Measurements from ENCODE around the gene DDX1. TPM values are rescaled to one million over a fixed set of nuclear protein-coding genes. Genes with fewer than 3 reads are reported as not detected.

DDX1 gene
- total RNA-seq, 1 donor from 2014 or later = 103 TPM

- Mint-ChIP-seq H3K9me3 (no peaks in the 10 kb centered on the region), H3K36me3 (no peaks in the 10 kb centered on the region), H3K4me1 (peaks cover 32% of the 10 kb centered on the region), H3K27ac (peak overlapping the region; percentile 47), H3K4me3 (no peak overlapping the region), H3K27me3 (ENCODE audit: insufficient read depth, low read depth) (peaks cover 9% of the 10 kb centered on the region)
- no peak overlapping the region for H2AFZ ChIP-seq (replicated peaks)
- peaks cover 19% of the 10 kb centered on the region for H3K4me1 ChIP-seq
- H4K20me1 ChIP-seq (ENCODE audit: low read depth) = peaks cover 7% of the 10 kb centered on the region
- TF ChIP-seq EZH2 (IDR thresholded peaks at IDR 0.05) (no peak), EZH2phosphoT487 (IDR thresholded peaks at IDR 0.05) (no peak), CTCF (IDR thresholded peaks at IDR 0.05) (no peak)
- no peaks in the 10 kb centered on the region for H3K27me3 ChIP-seq
- no peak overlapping the region for H3K4me2 ChIP-seq
- peaks cover 23% of the 10 kb centered on the region for H3K79me2 ChIP-seq (ENCODE audit: low read depth)
- H3F3A ChIP-seq (ENCODE audit: low read depth) = peaks cover 8% of the 10 kb centered on the region
- no peak overlapping the region for H3K4me3 ChIP-seq
- no peaks in the 10 kb centered on the region for H3K9me3 ChIP-seq (ENCODE audit: low read depth)
- H3K27ac ChIP-seq = no peak overlapping the region
- H3K36me3 ChIP-seq = no peaks in the 10 kb centered on the region
- no peak overlapping the region for H3K9ac ChIP-seq
- DNase-seq (ENCODE audit: low spot score) = no peak
Observed at GRCh38 chr2:15563227-15564100, 28.2 kb upstream of the DDX1 start.

GRCh38 chr2:15565392-15565791 lies 26.3 kb upstream of the DDX1 start:
- Histone ChIP-seq H3K27me3 (no peaks in the 10 kb centered on the region), H3K9ac (no peak overlapping the region), H3K4me2 (no peak overlapping the region), H2AFZ (replicated peaks) (no peak overlapping the region), H3K27ac (no peak overlapping the region), H3K4me1 (peaks cover 20% of the 10 kb centered on the region), H3K36me3 (no peaks in the 10 kb centered on the region), H4K20me1 (ENCODE audit: low read depth) (no peaks in the 10 kb centered on the region), H3K79me2 (ENCODE audit: low read depth) (peaks cover 4% of the 10 kb centered on the region), H3F3A (ENCODE audit: low read depth) (peaks cover 8% of the 10 kb centered on the region), H3K9me3 (ENCODE audit: low read depth) (no peaks in the 10 kb centered on the region), H3K4me3 (no peak overlapping the region)
- peaks cover 31% of the 10 kb centered on the region for H3K4me1 Mint-ChIP-seq
- no peak for TF ChIP-seq EZH2phosphoT487 (IDR thresholded peaks at IDR 0.05)
- TF ChIP-seq EZH2 (IDR thresholded peaks at IDR 0.05) = no peak
- no peak for TF ChIP-seq CTCF (IDR thresholded peaks at IDR 0.05)
- no peak overlapping the region for H3K4me3 Mint-ChIP-seq
- DNase-seq (ENCODE audit: low spot score) = no peak
- no peaks in the 10 kb centered on the region for H3K9me3 Mint-ChIP-seq
- H3K27me3 Mint-ChIP-seq (ENCODE audit: insufficient read depth, low read depth) = peaks cover 6% of the 10 kb centered on the region
- no peaks in the 10 kb centered on the region for H3K36me3 Mint-ChIP-seq
- H3K27ac Mint-ChIP-seq = no peak overlapping the region

- peaks cover 26% of the 10 kb centered on the region for H3K4me1 ChIP-seq
- H3K79me2 ChIP-seq (ENCODE audit: low read depth) = no peaks in the 10 kb centered on the region
- H3K4me2 ChIP-seq = no peak overlapping the region
- no peak overlapping the region for H3K4me3 Mint-ChIP-seq
- no peak overlapping the region for H3K4me3 ChIP-seq
- no peak overlapping the region for H3K27ac ChIP-seq
- no peak for TF ChIP-seq EZH2 (IDR thresholded peaks at IDR 0.05)
- no peak for TF ChIP-seq EZH2phosphoT487 (IDR thresholded peaks at IDR 0.05)
- no peak for TF ChIP-seq CTCF (IDR thresholded peaks at IDR 0.05)
- no peak overlapping the region for H3K9ac ChIP-seq
- H3K9me3 ChIP-seq (ENCODE audit: low read depth) = no peaks in the 10 kb centered on the region
- H3K9me3 Mint-ChIP-seq = no peaks in the 10 kb centered on the region
- H3K27ac Mint-ChIP-seq = no peak overlapping the region
- no peaks in the 10 kb centered on the region for H3K36me3 ChIP-seq
- peaks cover 6% of the 10 kb centered on the region for H3K27me3 Mint-ChIP-seq (ENCODE audit: insufficient read depth, low read depth)
- no peaks in the 10 kb centered on the region for H4K20me1 ChIP-seq (ENCODE audit: low read depth)
- no peak overlapping the region for H2AFZ ChIP-seq (replicated peaks)
- peaks cover 34% of the 10 kb centered on the region for H3K4me1 Mint-ChIP-seq
- no peaks in the 10 kb centered on the region for H3K27me3 ChIP-seq
- peaks cover 8% of the 10 kb centered on the region for H3F3A ChIP-seq (ENCODE audit: low read depth)
- no peak for DNase-seq (ENCODE audit: low spot score)
- no peaks in the 10 kb centered on the region for H3K36me3 Mint-ChIP-seq
Observed at GRCh38 chr2:15565994-15566671, 25.5 kb upstream of the DDX1 start.

Data from neural progenitor cell (in vitro differentiated cells).